Panc1 (cell line): ENCODE data around the gene CAMK1D. TPM values are rescaled to one million over a fixed set of nuclear protein-coding genes. Genes with fewer than 3 reads are reported as not detected.

Source experiments
- ATAC-seq: fragments of 200-7000 bp; cut with Tn5 transposase; 2 replicates; pipeline ENCODE4 v1.9.1; 2020; ENCODE audit warnings: mild to moderate bottlenecking, moderate library complexity
- BruUV-seq: library from RNA; stranded (reverse); fragments of 400-500 nt; replicated peaks from 2 replicates; lab custom pipeline; 2021; lab: Mats Ljungman, UMichigan
- CTCF ChIA-PET: fragments of 300-600 bp; sonication (Branson Sonifier 250); formaldehyde crosslinking; loops from one replicate; lab custom pipeline; 2022; ENCODE audit warnings: antibody characterized with exemption; lab: Charles Lee
- POLR2A ChIA-PET: fragments of 300-600 bp; sonication (Branson Sonifier 250); formaldehyde crosslinking; loops from one replicate; lab custom pipeline; 2022; ENCODE audit warnings: antibody characterized with exemption; lab: Charles Lee
- DNase-seq: peaks from one replicate; pipeline ENCODE4 v3.0.0-alpha.2; 2010; ENCODE audit warnings: low read depth, low spot score
- H3K27ac ChIP-seq: 2 replicates; pipeline ENCODE4 v1.5.1; 2011; ENCODE audit warnings: mild to moderate bottlenecking, low read length, inconsistent platforms
- H3K27me3 ChIP-seq: fragments of 200-500 bp; sonication (Bioruptor generic); 2 replicates; pipeline ENCODE4 v1.6.0; 2014; ENCODE audit warnings: low read length, inconsistent platforms; ENCODE audit not compliant: control insufficient read depth, insufficient read depth
- H3K36me3 ChIP-seq: fragments of 200-500 bp; sonication (Bioruptor generic); 2 replicates; pipeline ENCODE4 v1.5.1; 2014; ENCODE audit warnings: inconsistent platforms, mild to moderate bottlenecking, low read length, moderate library complexity; ENCODE audit not compliant: control insufficient read depth, insufficient read depth
- H3K4me1 ChIP-seq: 2 replicates; pipeline ENCODE4 v1.5.1; 2011; ENCODE audit warnings: inconsistent platforms, mild to moderate bottlenecking, low read length, moderate library complexity; ENCODE audit not compliant: control insufficient read depth, insufficient read depth
- H3K4me3 ChIP-seq, 2 experiments: 2 replicates each; pipeline ENCODE4 v1.5.1; 2011 to 2012; ENCODE audit warnings: low read depth in 2 of 2, low read length in 2 of 2, mild to moderate bottlenecking in 2 of 2, inconsistent platforms in 1 of 2, moderate library complexity in 1 of 2
- H3K9me3 ChIP-seq: fragments of 200-500 bp; sonication (Bioruptor generic); 2 replicates; pipeline ENCODE4 v1.5.1; 2014; ENCODE audit warnings: low read depth, mild to moderate bottlenecking, inconsistent platforms, low read length, moderate library complexity; ENCODE audit not compliant: control insufficient read depth, insufficient read depth
- POLR2AphosphoS5 ChIP-seq: IDR thresholded peaks from 2 replicates; pipeline ENCODE4 v1.6.1; 2012; ENCODE audit warnings: mild to moderate bottlenecking, low read depth, low read length, moderate library complexity
- REST ChIP-seq, 2 experiments: IDR thresholded peaks; 2 replicates each; pipeline ENCODE4 v1.6.1; 2011 to 2012; ENCODE audit warnings: low read depth in 2 of 2, control low read depth in 1 of 2, low read length in 1 of 2, mild to moderate bottlenecking in 1 of 2, moderate library complexity in 1 of 2; ENCODE audit not compliant: insufficient read depth in 1 of 2
- SIN3A ChIP-seq: IDR thresholded peaks from 2 replicates; pipeline ENCODE4 v1.6.1; 2012; ENCODE audit warnings: low read depth, mild to moderate bottlenecking, low read length, moderate library complexity, borderline replicate concordance; ENCODE audit not compliant: insufficient read depth
- TCF7L2 ChIP-seq: IDR thresholded peaks from 2 replicates; pipeline ENCODE4 v1.6.1; 2011; ENCODE audit warnings: mild to moderate bottlenecking, low read depth, low read length, inconsistent platforms
- in situ Hi-C: cut with HindIII; loops from 2 replicates; pipeline ENCODE4 v1.10.0; 2016; ENCODE audit warnings: low sequenced_read_pairs, low pct_unique_long_range_greater_than_20kb
- intact Hi-C: fragments of 100-400 bp; cut with micrococcal nuclease; formaldehyde crosslinking; loops from one replicate; pipeline ENCODE4 v1.10.0; 2022; ENCODE audit not compliant: unreplicated experiment
- total RNA-seq: library from RNA; stranded (reverse); gene quantifications from one replicate; pipeline ENCODE4 v1.2.1, GENCODE V29; 2021; ENCODE audit not compliant: unreplicated experiment
- TF ChIP-seq, protein P1 (sequence below): fragments of 450-650 bp; IDR thresholded peaks from 2 replicates; pipeline ENCODE4 v1.5.1; 2017; ENCODE audit warnings: mild to moderate bottlenecking

Gene CAMK1D
- total RNA-seq, 1 experiment from 2014 or later: 5.7 TPM

DNA sequence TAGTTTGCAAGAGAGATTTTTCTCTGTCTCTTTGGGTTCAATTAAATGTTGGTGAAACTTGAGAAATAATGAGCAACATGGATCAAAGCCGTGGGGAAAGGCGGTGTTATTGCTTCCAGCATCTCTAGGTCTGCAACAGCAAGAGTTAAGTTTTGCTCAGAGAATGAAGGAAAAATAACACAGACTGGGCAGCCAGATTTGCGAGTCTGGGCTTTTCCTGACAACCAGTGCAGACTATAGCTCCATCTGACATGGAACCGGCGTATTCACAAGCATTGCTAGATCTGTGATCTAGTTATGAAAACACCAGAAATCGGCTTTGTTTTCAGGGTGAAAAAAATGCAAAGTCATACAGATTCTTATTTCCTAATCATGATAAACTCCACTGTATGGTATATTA, 110.4 kb downstream of the CAMK1D start:
- CTCF ChIA-PET: no interaction called here
- no peak for ATAC-seq
- TF ChIP-seq, protein P1, sequence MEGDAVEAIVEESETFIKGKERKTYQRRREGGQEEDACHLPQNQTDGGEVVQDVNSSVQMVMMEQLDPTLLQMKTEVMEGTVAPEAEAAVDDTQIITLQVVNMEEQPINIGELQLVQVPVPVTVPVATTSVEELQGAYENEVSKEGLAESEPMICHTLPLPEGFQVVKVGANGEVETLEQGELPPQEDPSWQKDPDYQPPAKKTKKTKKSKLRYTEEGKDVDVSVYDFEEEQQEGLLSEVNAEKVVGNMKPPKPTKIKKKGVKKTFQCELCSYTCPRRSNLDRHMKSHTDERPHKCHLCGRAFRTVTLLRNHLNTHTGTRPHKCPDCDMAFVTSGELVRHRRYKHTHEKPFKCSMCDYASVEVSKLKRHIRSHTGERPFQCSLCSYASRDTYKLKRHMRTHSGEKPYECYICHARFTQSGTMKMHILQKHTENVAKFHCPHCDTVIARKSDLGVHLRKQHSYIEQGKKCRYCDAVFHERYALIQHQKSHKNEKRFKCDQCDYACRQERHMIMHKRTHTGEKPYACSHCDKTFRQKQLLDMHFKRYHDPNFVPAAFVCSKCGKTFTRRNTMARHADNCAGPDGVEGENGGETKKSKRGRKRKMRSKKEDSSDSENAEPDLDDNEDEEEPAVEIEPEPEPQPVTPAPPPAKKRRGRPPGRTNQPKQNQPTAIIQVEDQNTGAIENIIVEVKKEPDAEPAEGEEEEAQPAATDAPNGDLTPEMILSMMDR: no peak
- TF ChIP-seq TCF7L2 (no peak), SIN3A (no peak), POLR2AphosphoS5 (no peak), REST (IDR thresholded peaks at IDR 0.05; ENCODE audit: insufficient read depth in 1 of 2, low read depth in 2 of 2, low read length in 1 of 2) (no peak)
- Histone ChIP-seq H3K36me3 (no peaks in the 10 kb centered on the region), H3K4me3 (no peak overlapping the region), H3K27ac (no peak overlapping the region), H3K9me3 (no peaks in the 10 kb centered on the region), H3K4me1 (no peaks in the 10 kb centered on the region), H3K27me3 (no peaks in the 10 kb centered on the region)
- in situ Hi-C loops (no loop called here), intact Hi-C loops (no loop called here)
- POLR2A ChIA-PET: no interaction called here
- DNase-seq: no peak
- BruUV-seq: no TSS peak

DNA sequence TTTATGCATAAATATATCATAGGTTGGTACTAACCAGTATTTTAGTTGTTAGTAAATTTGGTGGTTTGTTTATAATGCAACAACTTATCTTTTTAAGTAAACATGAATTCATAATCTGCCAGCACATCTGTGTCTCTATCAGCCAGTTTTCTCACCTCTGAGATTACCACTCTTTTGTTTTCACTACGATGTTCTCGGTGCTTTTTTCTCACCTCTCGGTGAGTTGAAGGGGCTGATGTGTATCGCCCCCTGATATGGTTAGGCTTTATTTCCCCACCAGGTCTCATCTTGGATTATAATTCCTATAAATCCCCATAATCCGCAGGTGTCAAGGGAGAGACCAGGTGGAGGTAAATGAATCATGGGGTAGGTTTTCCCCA, 114.1 kb downstream of the CAMK1D start:
- no peak overlapping the region for H3K4me3 ChIP-seq
- DNase-seq (no peak), ATAC-seq (no peak)
- H3K4me1 ChIP-seq: no peaks in the 10 kb centered on the region
- no peak overlapping the region for H3K27ac ChIP-seq
- TF ChIP-seq SIN3A (no peak), POLR2AphosphoS5 (no peak)
- H3K9me3 ChIP-seq: no peaks in the 10 kb centered on the region
- no peaks in the 10 kb centered on the region for H3K27me3 ChIP-seq
- intact Hi-C loops (no loop called here), in situ Hi-C loops (no loop called here)
- no TSS peak for BruUV-seq
- H3K36me3 ChIP-seq: no peaks in the 10 kb centered on the region
- ChIA-PET CTCF (no interaction called here), POLR2A (no interaction called here)

DNA sequence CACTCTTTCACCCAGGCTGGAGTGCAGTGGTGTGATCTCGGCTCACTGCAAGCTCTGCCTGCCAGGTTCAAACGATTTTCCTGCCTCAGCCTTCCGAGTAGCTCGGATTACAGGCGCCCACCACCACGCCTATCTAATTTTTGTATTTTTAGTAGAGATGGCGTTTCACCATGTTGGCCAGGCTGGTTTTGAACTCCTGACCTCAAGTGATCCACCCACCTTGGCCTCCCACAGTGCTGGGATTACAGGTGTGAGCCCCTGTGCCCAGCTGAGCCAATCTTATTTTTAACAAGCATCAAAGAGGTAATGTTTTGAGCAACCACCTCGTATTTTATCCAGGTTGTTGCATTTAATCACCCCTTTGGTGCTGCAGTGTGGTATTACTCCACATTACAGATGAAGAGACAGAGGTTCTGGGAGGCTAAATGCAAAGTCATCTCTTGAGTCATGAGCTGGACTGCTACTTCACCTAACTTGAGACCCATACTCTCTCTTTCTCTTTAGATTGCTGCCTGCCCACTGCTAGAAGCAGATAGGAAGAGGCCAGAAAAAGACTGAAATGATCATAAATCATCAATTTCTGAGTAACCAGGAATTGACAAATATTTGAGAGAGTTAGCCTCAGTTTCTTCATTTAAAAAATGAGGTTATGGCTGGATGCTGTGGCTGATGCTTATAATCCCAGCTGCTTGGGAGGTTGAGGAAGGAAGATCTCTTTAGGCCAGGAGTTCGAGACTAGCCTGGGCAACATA, 116.2 kb downstream of the CAMK1D start:
- Histone ChIP-seq H3K27me3 (no peaks in the 10 kb centered on the region), H3K4me3 (no peak overlapping the region), H3K36me3 (no peaks in the 10 kb centered on the region), H3K4me1 (no peaks in the 10 kb centered on the region), H3K9me3 (no peaks in the 10 kb centered on the region), H3K27ac (no peak overlapping the region)
- CTCF ChIA-PET: no interaction called here
- no peak for ATAC-seq
- DNase-seq: no peak
- BruUV-seq: no TSS peak
- POLR2A ChIA-PET: no interaction called here
- in situ Hi-C loops (no loop called here), intact Hi-C loops (no loop called here)
- TF ChIP-seq TCF7L2 (no peak), SIN3A (no peak), POLR2AphosphoS5 (no peak), REST (IDR thresholded peaks at IDR 0.05; ENCODE audit: insufficient read depth in 1 of 2, low read depth in 2 of 2, low read length in 1 of 2) (no peak)
- TF ChIP-seq, protein P1: no peak
